GM18951 (cell line): ENCODE measurements around the gene METTL27.
"Not testable (repeated sequence)": the region's sequence is repeated elsewhere in the genome, so short reads cannot be mapped to it uniquely, and the experiment has no call there.

Experiments used
- POLR2A ChIP-seq: IDR thresholded peaks from 4 replicates; pipeline ENCODE4 v1.6.1; 2011; ENCODE audit warnings: mild to moderate bottlenecking; ENCODE audit not compliant: insufficient read length, insufficient read depth; ENCODE audit errors: extremely low read depth
- in situ Hi-C: fragments of 300-500 bp; cut with MboI; formaldehyde crosslinking; loops from one replicate; pipeline ENCODE4 v1.12.0; 2022; ENCODE audit warnings: low sequenced_read_pairs, mixed read lengths, inconsistent platforms; ENCODE audit not compliant: unreplicated experiment

METTL27 gene

DNA sequence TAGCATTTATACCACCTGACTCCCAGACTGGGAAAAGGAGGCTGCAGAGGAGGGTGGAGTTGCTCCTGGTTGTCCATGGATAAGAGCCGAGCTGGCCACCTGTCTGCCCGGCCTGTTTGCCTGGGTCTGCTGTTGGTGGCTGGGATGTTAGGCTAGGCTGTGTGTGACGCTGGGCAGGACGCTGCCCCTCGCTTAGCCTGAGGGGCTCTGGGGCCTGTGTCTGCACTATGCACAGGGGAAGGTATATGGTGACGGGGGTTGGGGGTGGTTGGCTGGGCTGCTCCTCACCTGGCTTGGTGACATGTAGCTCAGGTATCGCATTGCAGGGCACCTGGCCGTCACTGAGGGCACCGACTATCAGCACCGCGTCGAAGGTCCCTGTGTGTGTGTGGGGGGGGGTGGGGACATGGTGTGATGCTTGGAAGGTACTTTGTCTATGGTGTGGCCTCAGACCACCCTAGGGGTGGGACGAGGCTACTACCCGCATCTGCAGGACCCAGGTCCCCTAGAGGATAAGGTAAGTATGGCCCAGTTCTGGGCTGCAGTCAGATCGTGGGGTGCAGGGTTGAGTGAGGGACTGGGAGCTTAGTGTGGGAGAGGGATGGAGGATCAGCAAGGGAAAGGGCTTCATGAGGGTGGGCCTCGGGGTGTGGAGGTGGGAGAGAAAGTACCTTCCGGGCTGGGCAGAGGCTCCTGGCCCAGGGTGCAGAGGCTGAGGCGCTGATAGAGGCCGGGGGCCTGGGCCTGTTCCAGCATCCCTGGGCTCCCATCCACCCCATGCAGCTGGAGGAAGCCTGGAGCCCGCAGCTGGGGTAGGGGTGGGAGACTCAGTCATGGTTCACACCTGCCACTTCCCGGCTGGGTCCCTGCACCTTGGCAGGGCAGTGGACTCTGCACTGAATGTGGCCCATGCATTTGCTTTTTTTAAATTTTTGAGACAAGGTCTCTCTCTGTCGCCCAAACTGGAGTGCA lies 2.3 kb downstream of the METTL27 start:
- TF ChIP-seq POLR2A: no peak
- in situ Hi-C loops: no loop called here

DNA sequence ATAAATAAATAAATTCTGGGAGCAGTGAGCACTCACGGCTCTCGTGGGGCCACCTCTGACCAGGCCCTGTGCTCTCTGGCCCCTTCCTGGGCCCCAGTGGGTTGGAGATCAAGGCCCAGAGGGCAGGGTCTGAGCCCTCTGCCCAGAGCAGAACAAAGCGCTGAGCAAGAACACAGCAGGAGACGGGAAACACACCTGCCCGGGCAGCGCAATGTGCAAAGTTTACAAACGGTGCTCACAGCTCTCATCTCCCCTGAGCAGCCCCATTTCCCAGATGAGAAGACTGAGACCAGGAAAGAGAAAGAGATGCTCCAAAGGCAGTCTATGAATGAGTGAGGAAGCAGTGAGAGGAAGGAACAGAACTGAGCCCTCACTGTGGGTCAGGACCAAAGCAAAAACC lies 3.0 kb downstream of the METTL27 start:
- in situ Hi-C loops: no loop called here
- no peak for TF ChIP-seq POLR2A

DNA sequence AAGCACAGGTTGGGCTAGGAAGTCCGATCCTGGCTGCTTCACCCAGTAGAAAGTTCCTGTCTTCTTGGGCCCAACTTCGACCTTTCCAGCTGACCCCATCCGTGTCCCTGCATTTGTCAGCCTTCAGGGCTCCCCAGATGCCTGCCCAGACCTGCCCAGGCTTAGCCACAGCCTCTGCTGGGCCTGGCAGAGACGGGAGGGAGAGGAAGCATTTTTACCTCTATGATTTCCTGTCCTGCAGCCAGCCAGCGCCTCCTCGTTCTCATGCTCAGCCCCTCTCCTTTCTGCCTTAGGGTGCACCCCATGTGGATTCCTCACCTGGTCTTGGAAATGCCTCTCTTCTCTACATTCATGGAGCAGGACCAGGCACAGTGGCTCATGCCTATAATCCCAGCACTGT lies 3.7 kb downstream of the METTL27 start:
- TF ChIP-seq POLR2A: no peak
- in situ Hi-C loops: no loop called here

DNA sequence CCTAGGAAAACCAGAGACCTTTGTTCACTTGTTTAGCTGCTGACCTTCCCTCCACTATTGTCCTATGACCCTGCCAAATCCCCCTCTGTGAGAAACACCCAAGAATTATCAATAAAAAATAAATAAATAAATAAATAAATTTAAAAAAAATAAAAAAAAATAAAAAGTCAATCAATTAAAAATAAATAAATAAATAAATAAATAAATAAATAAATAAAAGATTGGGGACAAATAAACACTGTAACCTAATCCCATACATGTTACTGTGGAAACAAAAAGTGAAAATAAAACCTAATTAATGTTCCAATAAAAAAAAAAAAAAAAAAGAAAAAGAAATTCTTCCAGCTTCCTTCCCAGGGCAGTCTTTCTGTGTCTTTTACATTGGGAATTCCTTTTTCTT lies 5.1 kb downstream of the METTL27 start:
- in situ Hi-C loops: not testable (repeated sequence)

DNA sequence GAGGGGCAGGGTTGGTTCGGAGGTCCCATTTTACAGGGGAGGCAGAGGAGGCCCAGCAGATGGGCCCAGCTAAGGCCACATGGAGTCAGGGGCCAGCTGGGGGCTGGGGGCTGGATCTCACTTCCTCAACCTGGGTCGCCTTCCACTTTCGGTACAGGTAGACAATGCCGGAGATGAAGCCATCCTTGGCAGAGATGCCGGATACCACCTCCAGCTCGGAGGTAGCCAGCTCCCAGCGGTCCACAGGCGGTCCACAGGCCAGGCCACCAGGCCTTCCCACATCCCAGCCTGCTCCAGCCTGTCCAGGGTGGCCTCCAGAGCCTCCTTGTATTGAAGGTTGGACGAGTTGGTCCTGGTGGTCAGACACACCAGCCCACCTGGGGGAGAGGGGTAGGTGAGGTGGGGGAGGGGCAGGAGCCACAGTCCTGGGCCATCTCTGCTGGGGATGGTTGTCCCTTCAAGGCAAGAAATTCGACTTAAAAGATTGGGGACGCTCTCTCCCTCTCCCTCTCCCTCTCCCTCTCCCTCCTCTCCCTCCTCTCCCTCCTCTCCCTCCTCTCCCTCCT lies 7.6 kb downstream of the METTL27 start:
- no peak for TF ChIP-seq POLR2A
- in situ Hi-C loops: no loop called here

DNA sequence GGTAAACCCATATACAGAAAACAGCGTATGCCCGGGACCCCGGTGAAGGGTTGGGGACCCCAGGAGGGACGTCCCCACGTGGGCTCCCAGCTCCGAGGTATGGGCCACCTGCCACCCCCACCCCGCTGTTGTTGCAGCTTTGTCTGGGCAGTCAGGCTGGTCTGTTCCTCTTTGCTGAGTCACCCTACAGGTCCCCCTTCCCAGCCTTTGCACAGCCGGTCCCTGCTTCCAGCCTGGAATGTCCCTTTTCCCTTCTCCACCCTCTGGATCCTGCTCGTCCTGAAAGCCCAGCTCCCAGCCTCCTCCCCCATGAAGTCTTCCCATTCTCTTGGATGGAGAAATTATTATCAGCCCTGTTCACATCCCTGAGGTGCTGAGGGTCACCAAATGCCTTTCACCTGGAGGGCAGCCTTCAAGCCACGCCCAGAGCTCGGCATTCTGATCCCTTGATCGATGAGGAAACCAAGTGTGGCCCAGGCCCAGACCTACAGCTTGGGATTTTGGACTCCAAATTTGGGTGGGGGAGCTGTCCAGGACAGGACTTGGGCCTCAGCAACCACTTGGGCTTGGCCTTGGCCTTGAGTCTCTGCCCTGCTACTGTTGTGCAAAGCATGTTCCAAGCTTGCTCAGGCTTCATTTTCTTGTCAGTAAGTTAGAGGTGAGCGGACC lies 8.9 kb downstream of the METTL27 start:
- no peak for TF ChIP-seq POLR2A
- in situ Hi-C loops: no loop called here

DNA sequence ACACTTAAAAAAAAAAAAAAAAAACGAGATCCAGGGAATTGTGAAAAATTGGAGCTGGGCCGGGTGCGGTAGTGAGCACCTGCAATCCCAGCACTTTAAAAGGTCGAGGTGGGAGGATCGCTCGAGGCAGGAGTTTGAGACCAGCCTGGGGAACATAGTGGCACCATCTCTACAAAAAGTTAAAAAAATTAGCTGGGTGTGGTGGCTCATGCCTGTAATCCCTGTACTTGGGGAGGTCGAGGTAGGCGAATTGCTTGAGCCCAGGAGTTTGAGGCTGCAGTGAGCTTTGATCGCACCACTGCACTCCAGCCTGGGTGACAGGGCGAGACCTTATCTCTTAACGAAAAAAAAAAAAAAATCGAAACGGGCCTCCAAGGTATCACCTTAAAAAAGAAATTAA lies 9.5 kb downstream of the METTL27 start:
- in situ Hi-C loops: no loop called here

DNA sequence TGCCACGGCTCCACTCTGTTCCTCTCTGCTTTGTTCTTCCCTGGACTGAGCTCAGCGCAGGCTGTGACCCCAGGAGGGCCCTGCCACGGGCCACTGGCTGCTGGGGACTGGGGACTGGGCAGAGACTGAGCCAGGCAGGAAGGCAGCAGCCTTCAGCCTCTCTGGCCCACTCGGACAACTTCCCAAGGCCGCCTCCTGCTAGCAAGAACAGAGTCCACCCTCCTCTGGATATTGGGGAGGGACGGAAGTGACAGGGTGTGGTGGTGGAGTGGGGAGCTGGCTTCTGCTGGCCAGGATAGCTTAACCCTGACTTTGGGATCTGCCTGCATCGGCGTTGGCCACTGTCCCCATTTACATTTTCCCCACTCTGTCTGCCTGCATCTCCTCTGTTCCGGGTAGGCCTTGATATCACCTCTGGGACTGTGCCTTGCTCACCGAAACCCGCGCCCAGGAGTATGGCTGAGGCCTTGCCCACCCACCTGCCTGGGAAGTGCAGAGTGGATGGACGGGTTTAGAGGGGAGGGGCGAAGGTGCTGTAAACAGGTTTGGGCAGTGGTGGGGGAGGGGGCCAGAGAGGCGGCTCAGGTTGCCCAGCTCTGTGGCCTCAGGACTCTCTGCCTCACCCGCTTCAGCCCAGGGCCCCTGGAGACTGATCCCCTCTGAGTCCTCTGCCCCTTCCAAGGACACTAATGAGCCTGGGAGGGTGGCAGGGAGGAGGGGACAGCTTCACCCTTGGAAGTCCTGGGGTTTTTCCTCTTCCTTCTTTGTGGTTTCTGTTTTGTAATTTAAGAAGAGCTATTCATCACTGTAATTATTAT lies 10.3 kb downstream of the METTL27 start:
- in situ Hi-C loops: no loop called here

More for the DNA sequence above, 9.5 kb downstream of the METTL27 start:
- no peak for TF ChIP-seq POLR2A

DNA sequence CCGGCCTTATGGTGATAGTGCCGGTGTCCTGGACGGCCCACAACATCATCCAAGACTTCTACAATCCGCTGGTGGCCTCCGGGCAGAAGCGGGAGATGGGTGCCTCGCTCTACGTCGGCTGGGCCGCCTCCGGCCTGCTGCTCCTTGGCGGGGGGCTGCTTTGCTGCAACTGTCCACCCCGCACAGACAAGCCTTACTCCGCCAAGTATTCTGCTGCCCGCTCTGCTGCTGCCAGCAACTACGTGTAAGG lies 10.8 kb downstream of the METTL27 start:
- in situ Hi-C loops: no loop called here
- TF ChIP-seq POLR2A: no peak

More for the DNA sequence above, 10.3 kb downstream of the METTL27 start:
- TF ChIP-seq POLR2A: no peak

DNA sequence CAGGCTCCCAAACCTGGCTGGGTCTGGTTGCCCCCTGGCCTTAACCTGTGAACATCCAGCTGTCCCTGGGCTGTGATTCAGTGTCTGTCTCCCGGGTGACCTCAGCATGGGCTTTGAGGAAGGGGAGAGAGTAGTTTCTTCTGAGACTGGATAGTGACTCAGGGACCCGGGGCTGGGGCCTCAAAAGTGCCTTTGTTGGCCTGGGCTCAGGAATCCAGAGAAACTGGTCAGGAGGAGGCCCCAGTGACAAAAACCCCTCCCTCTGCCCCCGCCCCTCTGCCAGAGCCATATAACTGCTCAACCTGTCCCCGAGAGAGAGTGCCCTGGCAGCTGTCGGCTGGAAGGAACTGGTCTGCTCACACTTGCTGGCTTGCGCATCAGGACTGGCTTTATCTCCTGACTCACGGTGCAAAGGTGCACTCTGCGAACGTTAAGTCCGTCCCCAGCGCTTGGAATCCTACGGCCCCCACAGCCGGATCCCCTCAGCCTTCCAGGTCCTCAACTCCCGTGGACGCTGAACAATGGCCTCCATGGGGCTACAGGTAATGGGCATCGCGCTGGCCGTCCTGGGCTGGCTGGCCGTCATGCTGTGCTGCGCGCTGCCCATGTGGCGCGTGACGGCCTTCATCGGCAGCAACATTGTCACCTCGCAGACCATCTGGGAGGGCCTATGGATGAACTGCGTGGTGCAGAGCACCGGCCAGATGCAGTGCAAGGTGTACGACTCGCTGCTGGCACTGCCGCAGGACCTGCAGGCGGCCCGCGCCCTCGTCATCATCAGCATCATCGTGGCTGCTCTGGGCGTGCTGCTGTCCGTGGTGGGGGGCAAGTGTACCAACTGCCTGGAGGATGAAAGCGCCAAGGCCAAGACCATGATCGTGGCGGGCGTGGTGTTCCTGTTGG lies 11.4 kb downstream of the METTL27 start, which contains the start of gene CLDN4:
TSS of gene CLDN4 (plus strand) at position 316 of the 903 bp plus-strand sequence. CDS start at position 522, 206 bp downstream.
- in situ Hi-C loops: no loop called here
- TF ChIP-seq POLR2A: no peak

DNA sequence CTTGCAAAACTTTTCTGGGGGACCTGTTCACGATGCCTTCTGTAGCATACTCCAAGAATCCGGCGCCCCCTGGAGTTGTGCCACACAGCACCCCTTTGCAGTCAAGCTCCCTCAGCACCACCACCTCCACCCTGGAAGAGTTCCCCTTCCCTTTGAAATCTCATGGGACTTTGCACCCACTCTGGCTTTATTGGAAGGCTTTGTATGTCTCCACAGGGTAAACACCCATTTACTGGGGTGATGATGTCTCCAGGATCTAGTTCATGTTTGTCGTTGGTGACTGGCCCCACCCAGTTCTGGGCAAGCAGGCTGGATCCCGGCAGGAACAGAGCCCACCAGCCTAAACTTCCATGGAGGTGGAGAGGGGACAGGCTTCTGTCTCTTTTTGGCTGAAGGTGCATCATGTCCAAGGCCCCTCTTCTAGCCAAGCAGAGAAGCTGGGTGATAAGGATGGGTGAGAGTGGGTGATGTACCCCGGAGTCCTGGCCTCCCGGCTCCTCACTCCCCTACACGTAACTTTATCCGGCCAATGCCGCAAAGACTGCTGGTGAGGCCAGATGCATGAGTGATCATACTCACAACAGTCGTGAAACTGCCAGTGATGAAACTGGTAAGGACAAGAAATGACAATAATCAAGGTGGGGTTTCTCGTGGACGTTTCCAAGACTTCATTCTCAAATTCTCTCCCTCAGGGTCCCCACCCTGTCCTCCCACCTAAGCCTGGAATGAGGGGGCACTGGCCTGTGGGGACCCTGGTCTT lies 12.2 kb downstream of the METTL27 start:
- no peak for TF ChIP-seq POLR2A
- in situ Hi-C loops: no loop called here

DNA sequence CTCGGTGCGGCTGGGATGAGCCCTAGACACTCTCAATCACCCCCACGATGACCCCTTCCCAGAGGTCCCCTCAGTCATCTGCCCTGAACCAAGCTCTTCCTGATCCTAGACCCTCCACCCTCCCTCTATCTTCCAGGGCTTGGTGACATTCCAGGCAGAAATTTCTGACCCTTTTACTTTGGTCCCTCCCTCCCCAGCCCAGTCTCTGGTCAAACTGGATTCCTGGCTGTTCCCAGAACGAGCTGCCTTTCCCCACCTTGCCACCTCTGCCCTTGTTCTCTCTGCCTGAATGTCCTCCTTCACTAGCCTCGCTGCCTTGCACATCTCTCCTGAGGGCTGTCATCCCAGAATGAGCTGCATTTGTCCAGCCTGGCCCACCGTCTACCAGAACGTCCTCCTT lies 12.8 kb downstream of the METTL27 start:
- in situ Hi-C loops: no loop called here
- no peak for TF ChIP-seq POLR2A

DNA sequence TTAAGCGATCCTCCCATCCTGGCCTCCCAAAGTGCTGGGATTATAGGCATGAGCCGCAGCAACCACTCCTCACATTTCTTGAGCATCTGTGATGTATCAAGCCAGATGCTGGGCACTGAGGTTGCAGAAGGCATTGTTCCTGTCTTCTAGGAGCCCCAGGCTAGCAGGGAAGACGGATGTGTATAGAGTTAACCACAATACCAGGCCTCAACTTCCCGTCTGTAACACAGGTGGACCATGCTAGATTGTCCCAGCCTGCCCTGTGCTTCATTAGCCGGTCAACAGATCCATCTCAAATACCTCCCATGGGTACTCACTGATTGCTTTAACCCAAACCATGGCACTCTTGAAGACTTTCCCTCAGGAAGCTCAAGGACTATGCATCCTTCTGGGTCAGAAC lies 13.3 kb downstream of the METTL27 start:
- TF ChIP-seq POLR2A: no peak
- in situ Hi-C loops: no loop called here
